Endometrial microvascular endothelial cells (primary cell): ENCODE results near the gene MTG1. TPM values are rescaled to one million over a fixed set of nuclear protein-coding genes. Genes with fewer than 3 reads are reported as not detected.
"Not testable (repeated sequence)": the region's sequence is repeated elsewhere in the genome, so short reads cannot be mapped to it uniquely, and the experiment has no call there.

Experiments
- in situ Hi-C: cut with HindIII; loops from 2 replicates; pipeline ENCODE4 v1.10.0; 2017; ENCODE audit warnings: low sequenced_read_pairs, low pct_unique_long_range_greater_than_20kb; ENCODE audit errors: inconsistent ontology term
- total RNA-seq: library from RNA; depleted of rRNA; stranded (reverse); fragments of >200 nt; gene quantifications from one replicate; pipeline ENCODE4 v1.2.3, GENCODE V29; 2015; ENCODE audit errors: inconsistent ontology term

MTG1 gene
- total RNA-seq, 1 donor from 2014 or later, result 28.0 TPM

GRCh38 chr10:133456041-133456951, 62.3 kb downstream of the MTG1 start:
- in situ Hi-C loops, result no loop called here

GRCh38 chr10:133457100-133457841, 63.3 kb downstream of the MTG1 start:
- in situ Hi-C loops, result no loop called here

GRCh38 chr10:133458021-133458709, 64.2 kb downstream of the MTG1 start:
- in situ Hi-C loops, result no loop called here

GRCh38 chr10:133458710-133459453, 64.9 kb downstream of the MTG1 start:
- in situ Hi-C loops, result no loop called here

- in situ Hi-C loops, result no loop called here
Observed at GRCh38 chr10:133459454-133460207, 65.7 kb downstream of the MTG1 start.

- in situ Hi-C loops, result no loop called here
Observed at GRCh38 chr10:133460208-133460769, 66.3 kb downstream of the MTG1 start.

- in situ Hi-C loops, result no loop called here
Observed at GRCh38 chr10:133461027-133461426, 67.1 kb downstream of the MTG1 start.

GRCh38 chr10:133461841-133462240, 67.9 kb downstream of the MTG1 start:
- in situ Hi-C loops, result no loop called here

GRCh38 chr10:133462512-133463305, 68.8 kb downstream of the MTG1 start:
- in situ Hi-C loops, result no loop called here

GRCh38 chr10:133464582-133465031, 70.7 kb downstream of the MTG1 start:
- in situ Hi-C loops, result no loop called here

- in situ Hi-C loops, result no loop called here
Observed at GRCh38 chr10:133465191-133465949, 71.4 kb downstream of the MTG1 start.

- in situ Hi-C loops, result no loop called here
Observed at GRCh38 chr10:133465950-133466474, 72.1 kb downstream of the MTG1 start.

- in situ Hi-C loops, result no loop called here
Observed at GRCh38 chr10:133466683-133467275, 72.8 kb downstream of the MTG1 start.

- in situ Hi-C loops, result no loop called here
Observed at GRCh38 chr10:133467286-133467911, 73.4 kb downstream of the MTG1 start.

GRCh38 chr10:133469205-133469604, 75.2 kb downstream of the MTG1 start:
- in situ Hi-C loops, result not testable (repeated sequence)
